Measurements from ENCODE around the gene PNPLA1.

The PNPLA1 gene

GRCh38 chr6:36340306-36340617, 70.4 kb downstream of the PNPLA1 start:
- Histone ChIP-seq H3K9me3 (ENCODE audit: control insufficient read depth in 2 of 2, low read length in 2 of 2) (no peaks in the 10 kb centered on the region), H3K27me3 (ENCODE audit: control insufficient read depth in 2 of 2, insufficient read depth in 2 of 2, low read length in 2 of 2) (no peaks in the 10 kb centered on the region), H3K9ac (ENCODE audit: low read depth in 1 of 2, low read length in 2 of 2) (peak overlapping the region in 1 of 2 donors; percentile 92), H3K4me3 (ENCODE audit: low read length in 2 of 2) (peak overlapping the region in 1 of 2 donors; percentile 75), H3K27ac (ENCODE audit: low read depth in 2 of 2, low read length in 2 of 2) (peak overlapping the region; percentile 96), H3K36me3 (ENCODE audit: control insufficient read depth in 2 of 2, insufficient read depth in 2 of 2, low read length in 2 of 2) (no peaks in the 10 kb centered on the region), H3K4me1 (ENCODE audit: control insufficient read depth in 2 of 2, insufficient read depth in 2 of 2, low read length in 2 of 2) (peaks cover 35 to 47% of the 10 kb centered on the region in 2 donors)

- Histone ChIP-seq H3K36me3 (ENCODE audit: control insufficient read depth in 2 of 2, insufficient read depth in 2 of 2, low read length in 2 of 2) (no peaks in the 10 kb centered on the region), H3K9ac (ENCODE audit: low read depth in 1 of 2, low read length in 2 of 2) (peak overlapping the region; percentile 86 to 92), H3K9me3 (ENCODE audit: control insufficient read depth in 2 of 2, low read length in 2 of 2) (no peaks in the 10 kb centered on the region), H3K27ac (ENCODE audit: low read depth in 2 of 2, low read length in 2 of 2) (peak overlapping the region; percentile 96), H3K27me3 (ENCODE audit: control insufficient read depth in 2 of 2, insufficient read depth in 2 of 2, low read length in 2 of 2) (no peaks in the 10 kb centered on the region), H3K4me1 (ENCODE audit: control insufficient read depth in 2 of 2, insufficient read depth in 2 of 2, low read length in 2 of 2) (peaks cover 30 to 41% of the 10 kb centered on the region in 2 donors), H3K4me3 (ENCODE audit: low read length in 2 of 2) (peak overlapping the region; percentile 66 to 75)
Measured at GRCh38 chr6:36340618-36341454, 71.0 kb downstream of the PNPLA1 start.

GRCh38 chr6:36343109-36343680, 73.3 kb downstream of the PNPLA1 start:
- Histone ChIP-seq H3K27me3 (ENCODE audit: control insufficient read depth in 2 of 2, insufficient read depth in 2 of 2, low read length in 2 of 2) (no peaks in the 10 kb centered on the region), H3K36me3 (ENCODE audit: control insufficient read depth in 2 of 2, insufficient read depth in 2 of 2, low read length in 2 of 2) (no peaks in the 10 kb centered on the region), H3K9ac (ENCODE audit: low read depth in 1 of 2, low read length in 2 of 2) (no peak overlapping the region), H3K4me3 (ENCODE audit: low read length in 2 of 2) (no peak overlapping the region), H3K4me1 (ENCODE audit: control insufficient read depth in 2 of 2, insufficient read depth in 2 of 2, low read length in 2 of 2) (peaks cover 18 to 27% of the 10 kb centered on the region in 2 donors), H3K9me3 (ENCODE audit: control insufficient read depth in 2 of 2, low read length in 2 of 2) (no peaks in the 10 kb centered on the region), H3K27ac (ENCODE audit: low read depth in 2 of 2, low read length in 2 of 2) (no peak overlapping the region)

GRCh38 chr6:36345681-36346466, 76.0 kb downstream of the PNPLA1 start:
- Histone ChIP-seq H3K36me3 (ENCODE audit: control insufficient read depth in 2 of 2, insufficient read depth in 2 of 2, low read length in 2 of 2) (no peaks in the 10 kb centered on the region), H3K4me1 (ENCODE audit: control insufficient read depth in 2 of 2, insufficient read depth in 2 of 2, low read length in 2 of 2) (peaks cover under 1% of the 10 kb centered on the region in 2 donors), H3K27me3 (ENCODE audit: control insufficient read depth in 2 of 2, insufficient read depth in 2 of 2, low read length in 2 of 2) (no peaks in the 10 kb centered on the region), H3K9ac (ENCODE audit: low read depth in 1 of 2, low read length in 2 of 2) (no peak overlapping the region), H3K9me3 (ENCODE audit: control insufficient read depth in 2 of 2, low read length in 2 of 2) (no peaks in the 10 kb centered on the region), H3K27ac (ENCODE audit: low read depth in 2 of 2, low read length in 2 of 2) (no peak overlapping the region), H3K4me3 (ENCODE audit: low read length in 2 of 2) (no peak overlapping the region)

GRCh38 chr6:36346486-36347273, 76.8 kb downstream of the PNPLA1 start:
- no peak overlapping the region for H3K4me3 ChIP-seq (ENCODE audit: low read length in 2 of 2)
- no peaks in the 10 kb centered on the region for H3K27me3 ChIP-seq (ENCODE audit: control insufficient read depth in 2 of 2, insufficient read depth in 2 of 2, low read length in 2 of 2)
- H3K4me1 ChIP-seq (ENCODE audit: control insufficient read depth in 2 of 2, insufficient read depth in 2 of 2, low read length in 2 of 2) = no peaks in the 10 kb centered on the region
- no peak overlapping the region for H3K27ac ChIP-seq (ENCODE audit: low read depth in 2 of 2, low read length in 2 of 2)
- H3K36me3 ChIP-seq (ENCODE audit: control insufficient read depth in 2 of 2, insufficient read depth in 2 of 2, low read length in 2 of 2) = no peaks in the 10 kb centered on the region
- H3K9ac ChIP-seq (ENCODE audit: low read depth in 1 of 2, low read length in 2 of 2) = no peak overlapping the region
- no peaks in the 10 kb centered on the region for H3K9me3 ChIP-seq (ENCODE audit: control insufficient read depth in 2 of 2, low read length in 2 of 2)

GRCh38 chr6:36347621-36348020, 77.8 kb downstream of the PNPLA1 start:
- Histone ChIP-seq H3K4me1 (ENCODE audit: control insufficient read depth in 2 of 2, insufficient read depth in 2 of 2, low read length in 2 of 2) (no peaks in the 10 kb centered on the region), H3K9me3 (ENCODE audit: control insufficient read depth in 2 of 2, low read length in 2 of 2) (no peaks in the 10 kb centered on the region), H3K36me3 (ENCODE audit: control insufficient read depth in 2 of 2, insufficient read depth in 2 of 2, low read length in 2 of 2) (no peaks in the 10 kb centered on the region), H3K27ac (ENCODE audit: low read depth in 2 of 2, low read length in 2 of 2) (no peak overlapping the region), H3K4me3 (ENCODE audit: low read length in 2 of 2) (no peak overlapping the region), H3K27me3 (ENCODE audit: control insufficient read depth in 2 of 2, insufficient read depth in 2 of 2, low read length in 2 of 2) (no peaks in the 10 kb centered on the region), H3K9ac (ENCODE audit: low read depth in 1 of 2, low read length in 2 of 2) (no peak overlapping the region)

- Histone ChIP-seq H3K9ac (ENCODE audit: low read depth in 1 of 2, low read length in 2 of 2) (no peak overlapping the region), H3K36me3 (ENCODE audit: control insufficient read depth in 2 of 2, insufficient read depth in 2 of 2, low read length in 2 of 2) (no peaks in the 10 kb centered on the region), H3K4me1 (ENCODE audit: control insufficient read depth in 2 of 2, insufficient read depth in 2 of 2, low read length in 2 of 2) (no peaks in the 10 kb centered on the region), H3K27ac (ENCODE audit: low read depth in 2 of 2, low read length in 2 of 2) (no peak overlapping the region), H3K4me3 (ENCODE audit: low read length in 2 of 2) (no peak overlapping the region), H3K27me3 (ENCODE audit: control insufficient read depth in 2 of 2, insufficient read depth in 2 of 2, low read length in 2 of 2) (no peaks in the 10 kb centered on the region), H3K9me3 (ENCODE audit: control insufficient read depth in 2 of 2, low read length in 2 of 2) (no peaks in the 10 kb centered on the region)
Measured at GRCh38 chr6:36349240-36349639, 79.4 kb downstream of the PNPLA1 start.

- Histone ChIP-seq H3K9ac (ENCODE audit: low read depth in 1 of 2, low read length in 2 of 2) (no peak overlapping the region), H3K36me3 (ENCODE audit: control insufficient read depth in 2 of 2, insufficient read depth in 2 of 2, low read length in 2 of 2) (no peaks in the 10 kb centered on the region), H3K27me3 (ENCODE audit: control insufficient read depth in 2 of 2, insufficient read depth in 2 of 2, low read length in 2 of 2) (no peaks in the 10 kb centered on the region), H3K4me3 (ENCODE audit: low read length in 2 of 2) (no peak overlapping the region), H3K27ac (ENCODE audit: low read depth in 2 of 2, low read length in 2 of 2) (no peak overlapping the region), H3K9me3 (ENCODE audit: control insufficient read depth in 2 of 2, low read length in 2 of 2) (no peaks in the 10 kb centered on the region), H3K4me1 (ENCODE audit: control insufficient read depth in 2 of 2, insufficient read depth in 2 of 2, low read length in 2 of 2) (no peaks in the 10 kb centered on the region)
Measured at GRCh38 chr6:36350082-36350481, 80.2 kb downstream of the PNPLA1 start.

GRCh38 chr6:36350681-36351571, 81.1 kb downstream of the PNPLA1 start:
- Histone ChIP-seq H3K4me3 (ENCODE audit: low read length in 2 of 2) (no peak overlapping the region), H3K4me1 (ENCODE audit: control insufficient read depth in 2 of 2, insufficient read depth in 2 of 2, low read length in 2 of 2) (no peaks in the 10 kb centered on the region), H3K9ac (ENCODE audit: low read depth in 1 of 2, low read length in 2 of 2) (no peak overlapping the region), H3K36me3 (ENCODE audit: control insufficient read depth in 2 of 2, insufficient read depth in 2 of 2, low read length in 2 of 2) (no peaks in the 10 kb centered on the region), H3K27ac (ENCODE audit: low read depth in 2 of 2, low read length in 2 of 2) (no peak overlapping the region), H3K27me3 (ENCODE audit: control insufficient read depth in 2 of 2, insufficient read depth in 2 of 2, low read length in 2 of 2) (no peaks in the 10 kb centered on the region), H3K9me3 (ENCODE audit: control insufficient read depth in 2 of 2, low read length in 2 of 2) (no peaks in the 10 kb centered on the region)

Data from mucosa of rectum (tissue), 2 donors.